Mesendoderm (in vitro differentiated cells): Measurements from ENCODE around the gene GNAL.

Experiments
- DNase-seq: peaks from one replicate; pipeline ENCODE4 v3.0.0; 2013
- H2AK5ac ChIP-seq: 2 replicates; pipeline ENCODE4 v1.6.1; 2013; ENCODE audit warnings: low read length, inconsistent platforms
- H2BK120ac ChIP-seq: 2 replicates; pipeline ENCODE4 v1.6.1; 2013; ENCODE audit warnings: low read depth, mild to moderate bottlenecking, low read length, moderate library complexity, mixed read lengths
- H2BK15ac ChIP-seq: replicated peaks from 2 replicates; pipeline ENCODE4 v1.6.1; 2013; ENCODE audit warnings: low read depth, mild to moderate bottlenecking, moderate library complexity
- H2BK5ac ChIP-seq: 2 replicates; pipeline ENCODE4 v1.6.1; 2013; ENCODE audit warnings: low read length, inconsistent platforms
- H3K18ac ChIP-seq: 2 replicates; pipeline ENCODE4 v1.6.1; 2013; ENCODE audit warnings: mild to moderate bottlenecking, low read length, mixed read lengths
- H3K23ac ChIP-seq: one replicate; pipeline ENCODE4 v1.6.1; 2013; ENCODE audit warnings: low read length
- H3K27ac ChIP-seq: 2 replicates; pipeline ENCODE4 v1.5.1; 2013; ENCODE audit warnings: low read depth, mild to moderate bottlenecking, inconsistent platforms, low read length, moderate library complexity
- H3K27me3 ChIP-seq: 2 replicates; pipeline ENCODE4 v1.6.1; 2013; ENCODE audit warnings: low read length, control low read depth, mild to moderate bottlenecking, inconsistent platforms; ENCODE audit not compliant: insufficient read depth, poor library complexity
- H3K36me3 ChIP-seq: 2 replicates; pipeline ENCODE4 v1.6.1; 2013; ENCODE audit warnings: low read length, inconsistent platforms; ENCODE audit not compliant: control insufficient read depth, insufficient read depth
- H3K4ac ChIP-seq: one replicate; pipeline ENCODE4 v1.6.1; 2013; ENCODE audit warnings: low read depth, mild to moderate bottlenecking, low read length, moderate library complexity
- H3K4me1 ChIP-seq: 2 replicates; pipeline ENCODE4 v1.6.1; 2013; ENCODE audit warnings: low read depth, low read length, inconsistent platforms; ENCODE audit not compliant: control insufficient read depth
- H3K4me2 ChIP-seq: 2 replicates; pipeline ENCODE4 v1.6.1; 2013; ENCODE audit warnings: low read length
- H3K4me3 ChIP-seq: 2 replicates; pipeline ENCODE4 v1.5.1; 2013; ENCODE audit warnings: mild to moderate bottlenecking, low read length
- H3K56ac ChIP-seq: one replicate; pipeline ENCODE4 v1.6.1; 2013; ENCODE audit warnings: low read length
- H3K79me1 ChIP-seq: 2 replicates; pipeline ENCODE4 v1.6.1; 2013; ENCODE audit warnings: low read length, inconsistent platforms
- H3K79me2 ChIP-seq: 2 replicates; pipeline ENCODE4 v1.6.1; 2013; ENCODE audit warnings: mild to moderate bottlenecking, low read length; ENCODE audit not compliant: control insufficient read depth, insufficient read depth
- H3K9ac ChIP-seq: 2 replicates; pipeline ENCODE4 v1.6.1; 2013; ENCODE audit warnings: low read length, inconsistent platforms
- H4K5ac ChIP-seq: one replicate; pipeline ENCODE4 v1.6.1; 2013; ENCODE audit warnings: low read length
- H4K8ac ChIP-seq: one replicate; pipeline ENCODE4 v1.6.1; 2013; ENCODE audit warnings: low read depth, mild to moderate bottlenecking, control low read depth, low read length, moderate library complexity
- WGBS: extraction: QIAGEN DNeasy Blood & Tissue Kit; methylation state at CpG from one replicate; pipeline ENCODE4 v1.1.7; 2013; ENCODE audit warnings: low lambda C conversion rate, missing lambda C conversion rate; ENCODE audit not compliant: insufficient coverage; ENCODE audit errors: extremely low coverage; 5-methylcytosine and 5-hydroxymethylcytosine counted together

The GNAL gene

GRCh38 chr18:11823545-11823944 lies 134.5 kb downstream of the GNAL start:
- Histone ChIP-seq H3K27ac (peak overlapping the region; percentile 51), H3K56ac (peak overlapping the region; percentile 87), H2BK5ac (peak overlapping the region; percentile 29), H2BK15ac (no peak overlapping the region), H3K18ac (no peak overlapping the region), H3K27me3 (no peaks in the 10 kb centered on the region), H3K4me2 (no peak overlapping the region), H2BK120ac (no peak overlapping the region), H3K9ac (no peak overlapping the region), H3K4me3 (no peak overlapping the region), H3K23ac (no peak overlapping the region), H3K79me1 (no peaks in the 10 kb centered on the region), H4K5ac (no peak overlapping the region), H3K36me3 (no peaks in the 10 kb centered on the region), H4K8ac (no peak overlapping the region), H3K79me2 (no peaks in the 10 kb centered on the region), H3K4me1 (peaks cover 11% of the 10 kb centered on the region), H2AK5ac (no peak overlapping the region), H3K4ac (no peak overlapping the region)
- DNase-seq = peak; percentile 97
- no CpG with 5 or more reads among the region's 5 CpGs for WGBS

DNA sequence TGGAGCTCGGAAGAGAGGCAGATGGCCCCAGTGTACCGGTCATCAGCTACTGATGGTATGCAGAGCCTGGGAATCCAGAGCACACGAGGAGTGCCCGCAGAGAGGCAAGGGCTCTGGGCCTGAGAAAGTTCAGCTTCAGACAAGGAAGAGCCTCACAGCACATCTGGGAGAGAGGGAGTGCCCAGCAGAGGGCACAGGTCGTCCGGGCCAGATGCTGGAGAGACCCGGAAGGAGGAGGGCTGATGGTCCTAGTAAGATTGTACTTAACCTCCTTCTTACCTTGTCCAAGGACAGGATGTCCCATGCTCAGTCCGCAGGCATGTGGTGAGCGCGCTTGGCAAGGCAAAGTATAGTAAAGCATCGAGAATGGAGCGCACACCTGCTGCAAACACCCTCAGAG lies 137.8 kb downstream of the GNAL start:
- H2AK5ac ChIP-seq = peak overlapping the region; percentile 88
- H3K27me3 ChIP-seq = no peaks in the 10 kb centered on the region
- peaks cover 2% of the 10 kb centered on the region for H3K79me1 ChIP-seq
- H3K4me1 ChIP-seq = peaks cover 7% of the 10 kb centered on the region
- no peak for DNase-seq
- H3K36me3 ChIP-seq = no peaks in the 10 kb centered on the region
- H4K5ac ChIP-seq = no peak overlapping the region
- no peak overlapping the region for H3K18ac ChIP-seq
- H2BK5ac ChIP-seq = peak overlapping the region; percentile 87
- H3K4me2 ChIP-seq = no peak overlapping the region
- H3K27ac ChIP-seq = no peak overlapping the region
- peak overlapping the region; percentile 62 for H3K56ac ChIP-seq
- peak overlapping the region; percentile 60 for H3K23ac ChIP-seq
- H2BK15ac ChIP-seq = no peak overlapping the region
- no peak overlapping the region for H2BK120ac ChIP-seq
- H4K8ac ChIP-seq = no peak overlapping the region
- H3K4ac ChIP-seq = no peak overlapping the region
- H3K79me2 ChIP-seq = no peaks in the 10 kb centered on the region
- no CpG with 5 or more reads among the region's 12 CpGs for WGBS
- no peak overlapping the region for H3K4me3 ChIP-seq
- H3K9ac ChIP-seq = no peak overlapping the region

DNA sequence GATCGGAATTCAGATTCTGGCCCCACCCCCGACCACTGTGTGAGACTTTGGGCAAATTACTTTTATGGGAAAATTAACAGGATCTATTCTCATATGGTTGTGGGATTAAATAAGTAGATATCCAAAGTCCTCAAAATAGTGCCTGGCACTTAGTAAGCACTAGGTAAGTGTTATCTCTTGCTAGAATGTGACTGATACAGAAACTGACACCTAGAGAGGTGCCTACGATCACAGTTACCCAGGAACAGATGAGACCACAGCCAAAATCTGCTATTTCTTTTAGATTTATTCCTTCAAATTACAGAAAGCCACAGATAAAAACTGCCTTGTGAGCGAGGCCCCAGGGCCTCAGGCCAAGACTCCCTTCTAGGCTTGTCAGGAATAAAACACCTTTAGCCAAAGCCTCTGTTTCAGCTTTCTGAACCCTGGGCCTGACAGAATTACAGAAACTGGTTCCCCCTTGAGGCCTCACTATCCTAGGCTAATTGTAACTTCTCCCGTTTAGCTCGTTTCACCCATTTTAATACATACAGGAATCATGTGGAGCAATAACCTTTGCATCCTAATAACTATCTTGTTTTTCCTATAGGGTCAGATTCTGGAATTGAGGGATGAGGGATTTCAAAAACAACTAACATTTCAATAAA lies 139.8 kb downstream of the GNAL start:
- no peak overlapping the region for H4K8ac ChIP-seq
- no peaks in the 10 kb centered on the region for H3K27me3 ChIP-seq
- DNase-seq = peak; percentile 58
- peaks cover 4% of the 10 kb centered on the region for H3K4me1 ChIP-seq
- H3K18ac ChIP-seq = peak overlapping the region; percentile 90
- H3K4me2 ChIP-seq = no peak overlapping the region
- H3K27ac ChIP-seq = no peak overlapping the region
- no peak overlapping the region for H3K4me3 ChIP-seq
- WGBS = no CpG with 5 or more reads among the region's 6 CpGs
- H4K5ac ChIP-seq = no peak overlapping the region
- H2BK15ac ChIP-seq = no peak overlapping the region
- no peak overlapping the region for H2AK5ac ChIP-seq
- no peak overlapping the region for H2BK5ac ChIP-seq
- H3K36me3 ChIP-seq = no peaks in the 10 kb centered on the region
- no peak overlapping the region for H3K23ac ChIP-seq
- no peak overlapping the region for H2BK120ac ChIP-seq
- H3K79me1 ChIP-seq = peaks cover 2% of the 10 kb centered on the region
- H3K4ac ChIP-seq = peak overlapping the region; percentile 50
- no peaks in the 10 kb centered on the region for H3K79me2 ChIP-seq
- H3K56ac ChIP-seq = no peak overlapping the region
- no peak overlapping the region for H3K9ac ChIP-seq

DNA sequence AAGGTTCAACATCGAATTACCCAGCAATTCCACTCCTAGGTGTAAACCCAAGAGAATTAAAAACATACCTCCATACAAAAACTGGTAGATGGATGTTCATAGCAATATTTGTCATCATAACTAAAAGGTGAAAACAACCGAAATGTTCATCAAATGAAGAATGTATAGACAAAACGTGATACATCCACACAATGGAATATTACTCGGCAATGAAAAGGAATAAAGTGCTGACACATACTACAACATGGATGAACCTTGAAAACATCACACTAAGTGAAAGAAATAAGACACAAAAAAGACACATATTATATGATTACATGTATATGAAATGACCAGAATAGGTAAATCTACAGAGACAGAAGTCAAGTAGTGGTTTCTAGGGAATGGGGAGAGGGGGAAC lies 141.5 kb downstream of the GNAL start:
- WGBS = no CpG with 5 or more reads among the region's 4 CpGs
- Histone ChIP-seq H2BK15ac (no peak overlapping the region), H4K8ac (no peak overlapping the region), H2AK5ac (no peak overlapping the region), H3K4me1 (peaks cover 4% of the 10 kb centered on the region), H4K5ac (no peak overlapping the region), H3K4me3 (no peak overlapping the region), H2BK5ac (no peak overlapping the region), H3K4ac (no peak overlapping the region), H3K79me1 (peaks cover 2% of the 10 kb centered on the region), H3K36me3 (no peaks in the 10 kb centered on the region), H2BK120ac (no peak overlapping the region), H3K18ac (no peak overlapping the region), H3K27ac (no peak overlapping the region), H3K23ac (no peak overlapping the region), H3K56ac (no peak overlapping the region), H3K9ac (no peak overlapping the region), H3K4me2 (no peak overlapping the region), H3K27me3 (no peaks in the 10 kb centered on the region), H3K79me2 (no peaks in the 10 kb centered on the region)
- no peak for DNase-seq

GRCh38 chr18:11831921-11832320 lies 142.9 kb downstream of the GNAL start:
- Histone ChIP-seq H3K18ac (no peak overlapping the region), H3K36me3 (no peaks in the 10 kb centered on the region), H3K4me2 (no peak overlapping the region), H3K9ac (no peak overlapping the region), H3K79me1 (peaks cover 2% of the 10 kb centered on the region), H2BK5ac (no peak overlapping the region), H3K27me3 (no peaks in the 10 kb centered on the region), H3K4ac (no peak overlapping the region), H3K23ac (no peak overlapping the region), H4K8ac (no peak overlapping the region), H4K5ac (no peak overlapping the region), H2AK5ac (no peak overlapping the region), H2BK15ac (no peak overlapping the region), H3K4me1 (peaks cover 2% of the 10 kb centered on the region), H3K4me3 (no peak overlapping the region), H2BK120ac (no peak overlapping the region), H3K79me2 (no peaks in the 10 kb centered on the region), H3K56ac (no peak overlapping the region), H3K27ac (no peak overlapping the region)
- no CpG with 5 or more reads among the region's 3 CpGs for WGBS
- DNase-seq = no peak

DNA sequence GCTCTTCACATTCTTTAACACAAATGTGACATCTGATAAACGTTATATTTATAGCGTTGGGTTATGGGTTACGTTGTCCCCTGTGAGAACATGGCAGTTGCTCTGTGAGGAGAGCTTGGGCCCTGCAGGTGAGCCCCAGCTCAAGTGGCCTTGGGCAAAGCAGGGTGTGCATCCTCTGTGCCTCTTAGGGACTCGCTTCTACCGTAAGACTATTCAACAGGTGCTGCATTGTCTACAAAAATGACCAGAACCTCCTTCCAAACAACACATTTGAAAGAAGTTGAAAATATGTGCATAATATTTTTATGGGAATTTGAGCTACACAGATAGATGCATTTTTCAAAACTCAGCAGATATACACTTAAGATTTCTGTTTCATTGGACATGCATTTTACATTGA lies 145.7 kb downstream of the GNAL start:
- Histone ChIP-seq H4K5ac (no peak overlapping the region), H3K79me2 (no peaks in the 10 kb centered on the region), H3K4me1 (no peaks in the 10 kb centered on the region), H3K23ac (no peak overlapping the region), H3K4me3 (no peak overlapping the region), H3K4ac (no peak overlapping the region), H4K8ac (no peak overlapping the region), H3K4me2 (no peak overlapping the region), H3K79me1 (peaks cover 2% of the 10 kb centered on the region), H2AK5ac (no peak overlapping the region), H3K9ac (no peak overlapping the region), H3K27me3 (no peaks in the 10 kb centered on the region), H3K27ac (no peak overlapping the region), H3K56ac (no peak overlapping the region), H3K36me3 (no peaks in the 10 kb centered on the region), H2BK15ac (no peak overlapping the region), H3K18ac (no peak overlapping the region), H2BK120ac (no peak overlapping the region), H2BK5ac (no peak overlapping the region)
- no peak for DNase-seq
- no CpG with 5 or more reads among the region's 5 CpGs for WGBS
